ENCODE data around the gene NEK10.

NEK10 gene

GRCh38 chr3:27224197-27224596 lies 145.0 kb downstream of the NEK10 start:
- no peak for DNase-seq

DNA sequence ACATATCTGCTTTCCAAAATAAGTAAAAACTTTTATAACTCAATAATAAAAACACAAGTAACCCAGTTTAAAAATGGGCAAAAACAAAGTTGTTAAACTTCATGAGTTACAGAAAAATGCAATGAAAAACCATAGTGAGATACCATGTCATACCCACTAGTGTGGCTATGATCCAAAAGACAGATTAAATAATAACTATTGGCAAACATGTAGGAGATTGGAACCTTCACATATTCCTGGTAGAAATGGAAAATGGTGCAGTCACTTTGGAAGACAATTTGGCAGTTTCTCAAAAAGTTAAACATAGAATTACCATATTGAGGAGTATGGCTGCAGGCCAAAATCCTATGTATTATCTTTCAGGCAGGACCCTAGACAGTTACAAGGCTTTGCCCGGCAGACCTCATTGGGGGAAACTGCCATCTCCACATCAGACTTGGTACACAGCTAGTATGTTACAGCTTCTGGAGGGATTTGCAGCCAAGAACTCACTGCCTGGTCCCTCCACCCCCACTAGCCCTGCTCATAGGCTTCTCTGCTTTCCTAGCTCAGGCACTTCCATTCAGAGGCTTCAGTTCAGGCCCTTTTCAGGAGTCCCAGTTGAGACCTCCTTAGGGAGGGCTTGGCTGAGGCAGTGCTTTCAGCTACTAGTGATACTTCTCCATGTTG lies 147.8 kb downstream of the NEK10 start:
- no peak for DNase-seq

- DNase-seq: no peak
These were observed 149.0 kb downstream of the NEK10 start for GRCh38 chr3:27220166-27220565.

- DNase-seq: no peak
These were observed 149.9 kb downstream of the NEK10 start for GRCh38 chr3:27219127-27219845.

DNA sequence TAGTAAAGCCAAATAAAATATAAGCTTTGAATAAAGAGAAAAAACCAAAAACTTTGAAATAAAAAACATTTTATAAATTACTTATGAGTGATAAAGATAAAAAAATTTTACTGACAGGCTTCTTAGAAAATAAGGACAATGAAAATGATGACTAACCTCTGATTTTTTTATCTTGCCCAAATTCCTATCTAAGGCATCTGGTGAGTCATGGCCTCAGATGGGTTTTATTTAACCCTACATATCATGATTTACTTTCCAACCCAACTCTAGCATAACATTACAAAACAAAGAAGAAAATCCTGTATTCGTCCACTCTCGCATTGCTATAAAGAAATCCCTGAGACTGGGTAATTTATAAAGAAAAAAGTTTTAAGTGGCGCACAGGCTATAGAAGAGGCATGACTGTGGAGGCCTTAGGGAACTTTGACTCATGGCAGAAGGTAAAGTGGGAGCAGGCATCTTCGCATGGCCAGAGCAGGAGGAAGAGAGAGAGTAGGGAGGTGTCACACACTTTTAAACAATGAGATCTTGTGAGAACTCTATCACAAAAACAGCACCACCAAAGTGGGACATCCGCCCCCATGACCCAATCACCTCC lies 152.1 kb downstream of the NEK10 start:
- no peak for DNase-seq

- no peak for DNase-seq
These were observed 152.8 kb downstream of the NEK10 start for GRCh38 chr3:27216295-27216855.

GRCh38 chr3:27213450-27213849 lies 155.7 kb downstream of the NEK10 start:
- DNase-seq: no peak

DNA sequence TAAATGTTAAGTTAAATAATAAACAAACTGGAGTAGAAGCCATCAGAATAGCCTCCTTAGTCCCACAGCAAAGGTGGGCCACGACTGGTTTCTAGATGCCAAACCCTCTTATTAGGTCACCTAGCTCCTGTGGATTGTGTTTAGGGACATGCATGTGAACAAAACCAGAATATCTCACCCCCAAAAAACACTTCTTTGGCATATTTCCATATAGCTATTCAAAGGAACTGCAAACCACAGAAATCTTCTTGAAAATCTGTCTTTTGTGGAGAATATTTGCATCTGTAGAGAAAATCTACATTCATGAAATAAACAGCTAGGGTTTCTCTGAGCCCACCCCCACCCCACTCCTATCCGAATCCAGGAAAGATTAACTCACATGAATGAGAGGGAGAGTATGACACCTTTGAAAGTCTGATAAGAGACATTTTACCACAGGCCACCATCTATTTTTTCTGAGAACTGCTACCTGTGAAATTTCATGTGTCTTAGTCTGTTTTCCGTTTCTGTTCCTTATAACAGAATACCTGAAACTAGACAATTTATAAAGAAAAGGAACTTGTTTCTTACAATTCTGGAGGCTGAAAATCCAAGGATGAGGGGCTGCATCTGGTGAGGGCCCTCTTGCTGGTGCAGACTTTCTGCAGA lies 159.4 kb downstream of the NEK10 start:
- DNase-seq: no peak

DNA sequence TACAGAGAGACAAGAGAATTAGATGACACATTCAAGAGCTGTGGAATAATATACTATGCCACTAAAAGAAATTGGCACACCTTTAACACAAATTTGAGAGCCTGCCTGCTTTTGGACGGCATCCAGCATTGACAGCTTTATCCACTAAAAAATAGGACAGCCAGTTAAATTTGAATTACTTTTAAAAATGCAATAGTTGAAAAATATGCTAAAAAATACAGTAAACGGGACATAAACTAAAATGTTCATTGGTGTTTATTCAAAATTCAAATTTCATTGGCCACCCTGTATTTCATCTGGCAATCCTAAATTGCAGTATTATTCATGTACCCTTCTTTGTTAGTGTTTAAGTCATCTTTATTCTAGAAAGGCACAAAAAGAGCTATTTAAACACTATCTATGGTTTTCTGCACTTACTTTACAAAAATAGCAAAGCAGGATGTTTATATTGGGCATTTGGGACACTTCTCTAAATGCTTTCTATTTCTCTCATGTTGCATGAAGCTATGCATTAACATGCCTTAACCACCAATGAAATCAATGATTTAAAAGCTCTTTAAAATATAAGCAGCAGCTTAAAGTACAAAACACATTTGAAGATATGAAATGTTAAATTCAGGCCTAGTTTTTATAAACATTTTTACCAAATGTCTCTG lies 160.1 kb downstream of the NEK10 start:
- no peak for DNase-seq

DNA sequence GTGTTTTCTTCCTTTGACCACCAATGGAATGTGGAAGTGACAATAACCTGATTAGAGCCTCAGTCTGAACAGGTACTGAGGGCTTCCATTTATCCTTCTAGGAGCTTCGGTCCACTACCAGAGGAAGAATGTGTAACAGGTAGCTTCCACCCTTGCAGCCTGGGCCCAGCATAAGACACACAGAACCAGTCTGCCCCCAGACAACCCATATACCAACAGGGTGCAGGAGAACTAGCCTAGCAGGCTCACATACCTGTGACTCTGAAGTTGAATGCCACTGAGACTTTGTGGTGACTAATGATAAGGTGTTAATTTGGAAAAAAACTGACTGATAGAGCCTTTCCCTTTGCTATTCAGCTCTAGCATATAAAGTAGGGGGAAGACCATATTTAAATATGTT lies 166.2 kb downstream of the NEK10 start:
- no peak for DNase-seq

- no peak for DNase-seq
These were observed 167.7 kb downstream of the NEK10 start for GRCh38 chr3:27201492-27201891.

DNA sequence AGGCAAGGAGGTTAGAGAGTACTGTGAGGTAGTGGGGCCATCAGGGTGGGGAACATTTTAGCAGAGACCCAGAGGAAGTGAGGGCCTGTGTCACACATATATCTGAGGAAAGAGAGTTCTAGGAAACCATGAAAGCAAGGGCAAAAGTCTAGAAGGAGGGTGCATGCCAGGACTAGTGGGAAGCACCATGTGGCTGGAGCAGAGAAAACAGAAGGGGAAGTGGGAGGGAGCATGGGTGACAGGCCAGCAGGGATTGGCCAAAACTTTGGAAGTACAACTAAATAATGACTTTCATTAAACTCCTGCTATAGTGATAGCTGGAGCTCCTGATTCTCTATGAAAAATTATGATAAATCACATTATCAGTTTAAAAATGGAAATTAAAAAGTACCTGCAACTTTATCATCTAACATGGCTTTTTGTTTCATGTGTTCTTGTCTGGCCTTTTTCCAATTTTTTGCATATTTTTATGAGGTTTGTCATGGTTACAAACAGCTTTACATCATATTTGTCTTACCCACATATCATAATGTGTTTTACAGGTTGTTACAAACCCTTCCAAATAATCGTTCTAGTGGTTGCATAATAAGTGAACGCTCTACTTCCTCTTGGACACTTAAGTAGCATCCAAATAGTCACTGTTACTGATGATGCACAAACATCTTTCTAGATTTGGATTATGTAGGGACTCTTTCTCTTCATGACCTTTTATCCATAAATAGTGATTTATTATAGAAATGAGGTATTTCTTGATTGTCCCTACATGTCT lies 168.3 kb downstream of the NEK10 start:
- no peak for DNase-seq

GRCh38 chr3:27194861-27195483 lies 174.2 kb downstream of the NEK10 start:
- no peak for DNase-seq

DNA sequence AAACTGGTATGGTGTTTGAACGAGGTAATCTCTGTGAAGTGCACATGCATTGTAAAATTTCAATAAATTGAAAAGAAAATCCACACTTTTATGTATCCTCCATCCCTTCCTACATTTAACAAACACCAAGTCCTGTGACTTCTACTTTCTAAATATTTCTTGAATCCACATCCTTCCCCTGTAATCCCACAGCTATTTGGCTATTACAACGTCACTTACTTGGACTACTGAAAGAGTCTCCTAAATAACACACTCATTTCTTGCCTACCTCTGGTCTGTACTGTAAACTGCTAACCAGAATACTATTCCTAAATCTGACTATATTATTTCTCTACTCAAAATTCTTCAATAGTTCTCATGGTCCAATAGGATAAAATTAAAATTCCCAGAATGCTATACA lies 176.1 kb downstream of the NEK10 start:
- no peak for DNase-seq

DNA sequence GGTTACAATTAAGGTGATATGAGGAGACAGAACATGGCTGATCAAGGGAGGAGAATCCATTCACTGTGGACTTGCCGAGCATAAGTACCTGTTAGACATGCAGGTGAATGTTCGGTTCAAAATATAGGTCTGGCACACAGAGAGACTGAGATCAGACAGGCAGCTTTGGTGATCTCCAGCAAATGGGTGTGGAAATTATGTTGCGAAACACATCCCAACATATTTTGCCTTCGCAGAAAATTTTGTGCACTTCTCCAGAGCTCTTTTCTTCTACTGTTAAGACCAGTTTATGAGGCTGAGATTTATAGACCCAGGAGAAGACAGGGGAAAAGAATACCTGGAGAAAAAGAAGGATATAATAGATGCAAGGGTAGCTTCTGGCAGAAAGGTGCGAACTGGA lies 183.2 kb downstream of the NEK10 start:
- no peak for DNase-seq

GRCh38 chr3:27185231-27185989 lies 183.8 kb downstream of the NEK10 start:
- DNase-seq: no peak

DNA sequence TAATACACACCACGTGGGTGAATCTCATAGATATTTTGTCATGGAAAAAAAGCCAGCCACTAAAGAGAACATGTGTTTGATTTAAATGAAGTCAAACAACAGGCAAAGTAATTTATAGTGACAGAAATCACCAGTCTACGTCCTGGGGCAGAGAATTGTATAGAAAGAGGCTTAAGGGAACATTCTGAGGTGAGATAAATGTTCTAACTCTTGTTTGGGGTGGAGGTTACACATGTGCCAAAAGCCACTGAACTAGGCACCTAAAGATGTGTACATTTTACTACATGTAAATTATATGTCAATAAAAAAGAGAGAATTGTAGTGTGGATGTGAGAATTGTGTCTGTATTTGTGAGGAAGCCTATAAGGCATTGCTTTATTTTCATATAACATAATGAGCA lies 184.9 kb downstream of the NEK10 start:
- no peak for DNase-seq

GRCh38 chr3:27176256-27176655 lies 192.9 kb downstream of the NEK10 start:
- no peak for DNase-seq

DNA sequence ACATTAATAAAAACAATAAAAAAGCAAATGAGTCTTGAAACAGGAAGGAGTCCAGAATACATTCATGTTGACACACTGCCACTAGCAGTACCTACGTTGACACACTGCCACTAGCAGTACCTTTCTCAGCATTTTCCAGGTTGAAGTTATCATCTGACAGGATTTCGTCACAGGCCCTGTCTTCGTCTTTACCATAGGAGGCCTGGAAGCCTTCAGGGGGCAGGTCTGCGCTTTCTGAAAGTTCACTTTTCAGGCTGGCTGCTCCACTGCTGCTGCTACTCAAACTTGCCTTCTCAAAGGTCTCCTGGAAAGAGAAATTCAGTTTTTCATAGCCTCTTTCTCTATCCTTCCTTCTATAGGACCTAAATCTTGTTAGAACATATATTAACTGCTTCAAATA lies 194.7 kb downstream of the NEK10 start:
- no peak for DNase-seq

DNA sequence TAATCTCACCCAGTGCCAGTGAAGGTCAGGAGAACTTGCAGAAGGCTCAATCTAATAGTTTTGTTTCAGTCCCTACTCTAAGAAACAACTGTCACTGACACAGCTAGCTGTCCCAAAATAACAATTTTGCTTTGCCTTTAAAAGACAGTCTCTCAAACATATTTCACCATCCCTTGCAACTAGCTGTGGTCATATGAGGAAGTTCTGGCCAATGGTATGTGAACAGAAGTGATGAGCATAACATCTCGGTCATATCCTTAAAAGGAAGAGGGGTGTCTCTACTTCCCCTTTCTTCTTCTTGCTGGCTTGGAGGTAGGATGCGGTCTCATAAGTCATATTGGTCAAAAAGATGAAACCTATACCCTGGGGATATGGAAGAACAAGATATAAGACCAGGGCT lies 198.1 kb downstream of the NEK10 start:
- no peak for DNase-seq

DNA sequence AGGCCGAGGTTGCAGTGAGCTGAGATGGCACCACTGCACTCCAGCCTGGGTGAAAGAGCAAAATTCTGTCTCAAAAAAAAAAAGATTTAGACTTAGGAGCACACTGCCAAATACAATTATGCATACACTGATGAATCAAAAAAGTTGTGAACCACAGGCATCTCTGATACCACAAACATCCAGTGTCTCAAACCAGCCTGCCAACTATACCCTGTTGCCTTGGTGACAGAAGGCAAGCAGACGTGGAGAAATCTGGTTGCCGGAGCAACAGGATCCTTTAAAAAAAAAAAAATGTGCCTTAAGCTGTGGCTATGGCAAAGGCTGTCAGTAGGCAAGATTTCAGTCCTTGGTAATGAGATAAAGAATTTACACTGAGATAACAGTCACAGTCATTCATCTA lies 202.3 kb downstream of the NEK10 start:
- DNase-seq: no peak

Measured in CD4-positive, alpha-beta T cell treated with Interleukin-17A for 1 hour (primary cell).